Keratinocyte (primary cell): ENCODE measurements around the gene ATP6V0D1. TPM values are rescaled to one million over a fixed set of nuclear protein-coding genes. Genes with fewer than 3 reads are reported as not detected.

Experiments used
- DNase-seq: peaks from one replicate; pipeline ENCODE4 v3.0.0-alpha.2; 2011; ENCODE audit warnings: low read depth, missing footprints, low spot score
- FAIRE-seq: peaks from 2 replicates; lab custom pipeline; 2011; peaks lifted over from hg19 to GRCh38; lab: Jason Lieb, UNC
- H2AFZ ChIP-seq: 2 replicates; pipeline ENCODE4 v1.6.0; 2012; ENCODE audit warnings: low read length, control low read depth, inconsistent platforms; ENCODE audit not compliant: control insufficient read depth
- H3K27ac ChIP-seq: 2 replicates; pipeline ENCODE4 v1.5.1; 2011; ENCODE audit warnings: low read length; ENCODE audit not compliant: control insufficient read depth, insufficient read depth
- H3K27me3 ChIP-seq: 3 replicates; pipeline ENCODE4 v1.6.0; 2011; ENCODE audit warnings: low read length; ENCODE audit not compliant: control insufficient read depth, insufficient read depth; ENCODE audit errors: extremely low read depth
- H3K36me3 ChIP-seq, 2 experiments: 2 replicates in 1 of 2; 3 replicates in 1 of 2; pipeline ENCODE4 v1.5.1; 2011; ENCODE audit warnings: low read length in 2 of 2, mild to moderate bottlenecking in 1 of 2; ENCODE audit not compliant: control insufficient read depth in 2 of 2, insufficient read depth in 2 of 2; ENCODE audit errors: extremely low read depth in 1 of 2
- H3K4me1 ChIP-seq: 3 replicates; pipeline ENCODE4 v1.5.1; 2011; ENCODE audit warnings: low read length; ENCODE audit not compliant: control insufficient read depth, insufficient read depth; ENCODE audit errors: extremely low read depth
- H3K4me2 ChIP-seq: 3 replicates; pipeline ENCODE4 v1.6.0; 2011; ENCODE audit warnings: low read depth, low read length; ENCODE audit not compliant: control insufficient read depth, insufficient read depth; ENCODE audit errors: extremely low read depth
- H3K4me3 ChIP-seq, 3 experiments: fragments of 200-600 bp in 1 of 3; sonication (generic) in 1 of 3; 2 replicates in 2 of 3; 3 replicates in 1 of 3; pipeline ENCODE4 v1.5.1; 2011 to 2016; ENCODE audit warnings: low read length in 3 of 3, mild to moderate bottlenecking in 3 of 3, control low read depth in 2 of 3, inconsistent platforms in 1 of 3, low read depth in 1 of 3, mixed read lengths in 1 of 3, mixed run types in 1 of 3, moderate library complexity in 1 of 3; ENCODE audit not compliant: control insufficient read depth in 2 of 3, insufficient read depth in 2 of 3; ENCODE audit errors: extremely low read depth in 1 of 3
- H3K79me2 ChIP-seq: 2 replicates; pipeline ENCODE4 v1.6.0; 2012; ENCODE audit warnings: low read length; ENCODE audit not compliant: control insufficient read depth, insufficient read depth
- H3K9ac ChIP-seq: 3 replicates; pipeline ENCODE4 v1.6.0; 2011; ENCODE audit warnings: low read length; ENCODE audit not compliant: control insufficient read depth, insufficient read depth; ENCODE audit errors: extremely low read depth
- H3K9me1 ChIP-seq: 3 replicates; pipeline ENCODE4 v1.6.0; 2011; ENCODE audit warnings: low read length; ENCODE audit not compliant: control insufficient read depth, insufficient read depth; ENCODE audit errors: extremely low read depth
- H3K9me3 ChIP-seq: 2 replicates; pipeline ENCODE4 v1.5.1; 2012; ENCODE audit warnings: low read depth, low read length; ENCODE audit not compliant: control insufficient read depth
- H4K20me1 ChIP-seq: 3 replicates; pipeline ENCODE4 v1.6.0; 2011; ENCODE audit warnings: low read length; ENCODE audit not compliant: control insufficient read depth, insufficient read depth; ENCODE audit errors: extremely low read depth
- EZH2 ChIP-seq: IDR thresholded peaks from one replicate; pipeline ENCODE4 v1.6.1; 2012; ENCODE audit warnings: inconsistent platforms, mild to moderate bottlenecking, low read length, moderate library complexity
- dilution Hi-C: fragments of 300-500 bp; cut with MboI; formaldehyde crosslinking; loops from one replicate; pipeline ENCODE4 v1.7.0; 2020; ENCODE audit warnings: low sequenced_read_pairs; ENCODE audit not compliant: extremely low pct_ligation_motif_present
- polyA plus RNA-seq, 5 experiments: library from polyadenylated mRNA; depleted of rRNA in 3 of 5; stranded (reverse) in 3 of 5; stranded (forward) in 1 of 5; unstranded in 1 of 5; fragments of >200 nt; gene quantifications; 1 replicate in 1 of 5; 2 replicates in 3 of 5; 3 replicates in 1 of 5; pipeline versions ENCODE4 v1.2.1 to v1.2.3, GENCODE V29; 2011 to 2012; ENCODE audit warnings: missing spikeins in 2 of 5, low read depth in 1 of 5, low replicate concordance in 1 of 5
- TF ChIP-seq, protein P1 (sequence below), 3 experiments: IDR thresholded peaks in 1 of 3; conservative IDR thresholded peaks in 1 of 3; optimal IDR thresholded peaks in 1 of 3; 2 replicates in 2 of 3; 3 replicates in 1 of 3; pipeline versions ENCODE3 to v1.5.1; 2011; ENCODE audit warnings: low read length in 3 of 3, mild to moderate bottlenecking in 3 of 3, moderate library complexity in 2 of 3, control low read depth in 1 of 3, inconsistent platforms in 1 of 3; ENCODE audit not compliant: insufficient read depth in 2 of 3; ENCODE audit errors: extremely low read depth in 1 of 3

The ATP6V0D1 gene
- polyA plus RNA-seq, 1 donor (not counting 4 experiments of a cell fraction or from before 2014, with no cell fraction given) = 97.1 TPM

GRCh38 chr16:67399218-67399733 lies 81.7 kb downstream of the ATP6V0D1 start:
- no peak overlapping the region for H3K27ac ChIP-seq
- no peak overlapping the region for H2AFZ ChIP-seq
- H3K9me3 ChIP-seq = no peaks in the 10 kb centered on the region
- no peaks in the 10 kb centered on the region for H3K36me3 ChIP-seq
- no peaks in the 10 kb centered on the region for H3K9me1 ChIP-seq
- no peaks in the 10 kb centered on the region for H3K79me2 ChIP-seq
- no peak for TF ChIP-seq EZH2
- TF ChIP-seq, protein P1, sequence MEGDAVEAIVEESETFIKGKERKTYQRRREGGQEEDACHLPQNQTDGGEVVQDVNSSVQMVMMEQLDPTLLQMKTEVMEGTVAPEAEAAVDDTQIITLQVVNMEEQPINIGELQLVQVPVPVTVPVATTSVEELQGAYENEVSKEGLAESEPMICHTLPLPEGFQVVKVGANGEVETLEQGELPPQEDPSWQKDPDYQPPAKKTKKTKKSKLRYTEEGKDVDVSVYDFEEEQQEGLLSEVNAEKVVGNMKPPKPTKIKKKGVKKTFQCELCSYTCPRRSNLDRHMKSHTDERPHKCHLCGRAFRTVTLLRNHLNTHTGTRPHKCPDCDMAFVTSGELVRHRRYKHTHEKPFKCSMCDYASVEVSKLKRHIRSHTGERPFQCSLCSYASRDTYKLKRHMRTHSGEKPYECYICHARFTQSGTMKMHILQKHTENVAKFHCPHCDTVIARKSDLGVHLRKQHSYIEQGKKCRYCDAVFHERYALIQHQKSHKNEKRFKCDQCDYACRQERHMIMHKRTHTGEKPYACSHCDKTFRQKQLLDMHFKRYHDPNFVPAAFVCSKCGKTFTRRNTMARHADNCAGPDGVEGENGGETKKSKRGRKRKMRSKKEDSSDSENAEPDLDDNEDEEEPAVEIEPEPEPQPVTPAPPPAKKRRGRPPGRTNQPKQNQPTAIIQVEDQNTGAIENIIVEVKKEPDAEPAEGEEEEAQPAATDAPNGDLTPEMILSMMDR (optimal IDR thresholded peaks at IDR 0.05 in 1 of 3, IDR thresholded peaks at IDR 0.05 in 1 of 3, conservative IDR thresholded peaks at IDR 0.05 in 1 of 3; ENCODE audit: extremely low read depth in 1 of 3, insufficient read depth in 2 of 3, low read length in 3 of 3) = peak in 2 of 3 experiments; percentile 23 to 42
- H3K9ac ChIP-seq = no peak overlapping the region
- FAIRE-seq (no peak), DNase-seq (no peak)
- H3K4me3 ChIP-seq = no peak overlapping the region
- H3K27me3 ChIP-seq = peaks cover under 1% of the 10 kb centered on the region
- no peaks in the 10 kb centered on the region for H4K20me1 ChIP-seq
- H3K4me1 ChIP-seq = peaks cover 38% of the 10 kb centered on the region
- dilution Hi-C loops = no loop called here
- no peak overlapping the region for H3K4me2 ChIP-seq

DNA sequence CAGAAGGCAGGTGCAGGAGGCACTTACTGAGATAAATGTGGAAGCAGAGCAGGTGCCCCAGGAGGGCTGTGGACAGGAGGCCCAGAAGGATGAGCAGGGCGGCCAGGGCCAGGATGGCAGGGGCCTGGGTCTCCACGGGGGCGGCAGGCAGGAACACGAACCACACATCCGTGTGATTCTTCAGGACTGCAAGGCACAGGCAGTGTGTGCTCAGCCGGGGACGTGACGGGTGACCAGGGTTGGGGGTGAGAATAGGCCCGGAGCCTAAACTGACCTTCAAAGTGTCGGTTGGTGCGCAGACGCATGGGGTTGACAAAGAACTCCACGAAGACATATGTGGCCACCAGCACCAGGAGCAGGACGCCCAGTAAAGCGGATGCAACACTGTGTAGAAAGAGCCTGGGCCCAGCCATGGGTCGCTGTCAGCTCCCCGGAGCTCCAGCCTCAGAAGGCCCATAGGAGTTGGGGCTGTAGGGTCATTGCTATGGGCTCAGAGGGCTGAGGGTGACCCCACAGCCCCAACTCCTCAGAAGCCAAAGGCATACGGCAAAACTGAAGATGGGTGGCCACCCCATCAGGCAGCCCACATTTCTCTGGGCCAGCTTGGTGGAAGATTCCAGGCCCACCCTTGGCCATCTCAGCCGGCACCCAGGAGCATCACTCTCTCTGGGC lies 82.3 kb downstream of the ATP6V0D1 start:
- no peaks in the 10 kb centered on the region for H4K20me1 ChIP-seq
- H3K27ac ChIP-seq = no peak overlapping the region
- H3K79me2 ChIP-seq = no peaks in the 10 kb centered on the region
- H3K9me3 ChIP-seq = no peaks in the 10 kb centered on the region
- no peak overlapping the region for H2AFZ ChIP-seq
- no peak overlapping the region for H3K9ac ChIP-seq
- H3K4me2 ChIP-seq = no peak overlapping the region
- no peak for FAIRE-seq
- DNase-seq = no peak
- no peak overlapping the region for H3K4me3 ChIP-seq
- TF ChIP-seq, protein P1 (optimal IDR thresholded peaks at IDR 0.05 in 1 of 3, IDR thresholded peaks at IDR 0.05 in 1 of 3, conservative IDR thresholded peaks at IDR 0.05 in 1 of 3; ENCODE audit: extremely low read depth in 1 of 3, insufficient read depth in 2 of 3, low read length in 3 of 3) = no peak
- no peak for TF ChIP-seq EZH2
- H3K36me3 ChIP-seq = no peaks in the 10 kb centered on the region
- peaks cover 32% of the 10 kb centered on the region for H3K4me1 ChIP-seq
- no peaks in the 10 kb centered on the region for H3K9me1 ChIP-seq
- H3K27me3 ChIP-seq = peaks cover 7% of the 10 kb centered on the region
- dilution Hi-C loops = no loop called here
